GM23248 (cell line): ENCODE measurements around the gene RABL6.

Experiments used
- EZH2 ChIP-seq: fragments of 200-600 bp; sonication (generic); IDR thresholded peaks from 2 replicates; pipeline ENCODE4 v1.6.1; 2018; ENCODE audit warnings: antibody characterized with exemption, mild to moderate bottlenecking; ENCODE audit not compliant: insufficient read depth, poor library complexity, severe bottlenecking
- EZH2phosphoT487 ChIP-seq: fragments of 200-600 bp; sonication (generic); IDR thresholded peaks from 2 replicates; pipeline ENCODE4 v1.6.1; 2018; ENCODE audit warnings: antibody characterized with exemption, moderate library complexity, mild to moderate bottlenecking, low read depth; ENCODE audit not compliant: insufficient read depth

DNA sequence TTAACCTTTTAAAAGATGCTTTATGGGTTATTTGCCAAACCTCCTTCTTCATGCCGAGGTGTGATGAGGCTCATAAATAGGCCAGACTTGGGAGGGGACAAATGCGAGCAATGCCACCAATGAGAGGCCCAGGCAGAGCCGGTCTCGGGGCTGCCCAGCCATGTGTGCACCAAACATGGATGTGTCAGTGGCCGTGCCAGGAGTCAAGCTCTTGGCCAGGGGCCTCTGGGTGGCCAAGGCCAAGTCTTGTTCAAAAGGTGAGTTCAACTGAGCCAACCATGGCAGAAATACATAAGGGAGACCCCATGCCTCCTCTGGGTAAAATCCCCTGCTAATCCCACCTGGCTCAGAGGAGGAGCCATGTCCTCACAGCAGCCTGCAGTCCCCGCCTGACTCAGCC is 32.6 kb upstream of the RABL6 start:
- no peak for TF ChIP-seq EZH2
- no peak for TF ChIP-seq EZH2phosphoT487
